OCI-LY7 (cell line): ENCODE measurements around the gene RAET1E. TPM values are rescaled to one million over a fixed set of nuclear protein-coding genes. Genes with fewer than 3 reads are reported as not detected.
A peak's percentile ranks its signal among the peaks of the same experiment; 100 is the strongest.
"Not testable (repeated sequence)": the region's sequence is repeated elsewhere in the genome, so short reads cannot be mapped to it uniquely, and the experiment has no call there.

Source experiments
- BruUV-seq: library from RNA; stranded (reverse); fragments of 400-500 nt; replicated peaks from 2 replicates; lab custom pipeline; 2021; lab: Mats Ljungman, UMichigan
- CTCF ChIA-PET: fragments of 300-600 bp; sonication (Branson Sonifier 250); formaldehyde crosslinking; loops from one replicate; lab custom pipeline; 2022; ENCODE audit warnings: antibody characterized with exemption; ENCODE audit not compliant: unreplicated experiment; lab: Charles Lee
- POLR2A ChIA-PET: fragments of 300-600 bp; sonication (Branson Sonifier 250); formaldehyde crosslinking; loops from one replicate; lab custom pipeline; 2022; ENCODE audit warnings: antibody characterized with exemption; lab: Charles Lee
- DNase-seq: peaks from one replicate; pipeline ENCODE4 v3.0.0-alpha.2; 2015; ENCODE audit warnings: low spot score
- H2AFZ ChIP-seq: fragments of 200-600 bp; sonication (generic), shearing (Covaris generic); 2 replicates; pipeline ENCODE4 v1.6.1; 2014; ENCODE audit warnings: mild to moderate bottlenecking, antibody characterized with exemption, low read length, moderate library complexity
- H3K27ac ChIP-seq: fragments of 200-600 bp; sonication (generic); 2 replicates; pipeline ENCODE4 v1.5.1; 2014; ENCODE audit warnings: mixed run types, low read depth, mild to moderate bottlenecking, moderate library complexity, low read length, inconsistent platforms; ENCODE audit not compliant: poor library complexity, severe bottlenecking
- H3K36me3 ChIP-seq: fragments of 200-600 bp; sonication (generic); 2 replicates; pipeline ENCODE4 v1.6.1; 2014; ENCODE audit warnings: mild to moderate bottlenecking, antibody characterized with exemption, low read length, moderate library complexity, mixed read lengths; ENCODE audit not compliant: insufficient read depth
- H3K4me1 ChIP-seq: fragments of 200-600 bp; sonication (generic); 2 replicates; pipeline ENCODE4 v1.5.1; 2014; ENCODE audit warnings: mild to moderate bottlenecking, low read length; ENCODE audit not compliant: insufficient read depth, poor library complexity, severe bottlenecking
- H3K4me2 ChIP-seq: fragments of 200-600 bp; sonication (generic); 2 replicates; pipeline ENCODE4 v1.6.1; 2014; ENCODE audit warnings: mild to moderate bottlenecking, low read length
- H3K4me3 ChIP-seq: fragments of 200-600 bp; sonication (generic); 2 replicates; pipeline ENCODE4 v1.5.1; 2014; ENCODE audit warnings: mild to moderate bottlenecking, low read depth, low read length; ENCODE audit not compliant: poor library complexity, severe bottlenecking
- H3K79me2 ChIP-seq: fragments of 200-600 bp; sonication (generic); 2 replicates; pipeline ENCODE4 v1.6.1; 2016; ENCODE audit warnings: low read depth, mild to moderate bottlenecking, low read length, moderate library complexity, mixed read lengths; ENCODE audit not compliant: insufficient read depth
- H3K9me2 ChIP-seq: fragments of 200-600 bp; sonication (generic); 2 replicates; pipeline ENCODE4 v1.6.1; 2016; ENCODE audit warnings: mild to moderate bottlenecking, low read length, mixed read lengths; ENCODE audit not compliant: insufficient read depth
- H3K9me3 ChIP-seq: fragments of 200-600 bp; sonication (generic); 2 replicates; pipeline ENCODE4 v1.6.1; 2014; ENCODE audit warnings: mild to moderate bottlenecking, mixed run types, low read length, mixed read lengths
- H4K20me1 ChIP-seq: fragments of 200-600 bp; sonication (generic); 2 replicates; pipeline ENCODE4 v1.6.1; 2014; ENCODE audit warnings: mild to moderate bottlenecking, antibody characterized with exemption, low read length, moderate library complexity, mixed read lengths; ENCODE audit not compliant: insufficient read depth
- EZH2phosphoT487 ChIP-seq: fragments of 200-600 bp; sonication (generic); IDR thresholded peaks from 2 replicates; pipeline ENCODE4 v1.6.1; 2018; ENCODE audit warnings: low read depth, borderline replicate concordance, mild to moderate bottlenecking, mixed run types, antibody characterized with exemption, low read length, moderate library complexity, mixed read lengths
- intact Hi-C: fragments of 100-400 bp; cut with micrococcal nuclease; formaldehyde crosslinking; loops from one replicate; pipeline ENCODE4 v1.10.0; 2022; ENCODE audit not compliant: unreplicated experiment
- total RNA-seq, 2 experiments: library from RNA; depleted of rRNA in 1 of 2; stranded (reverse); fragments of >200 nt in 1 of 2; shearing (Covaris generic) in 1 of 2; gene quantifications; 2 replicates each; pipeline ENCODE4 v1.2.3, GENCODE V29; 2014 to 2022
- TF ChIP-seq, protein P1 (sequence below): fragments of 200-600 bp; sonication (generic); conservative IDR thresholded peaks from 2 replicates; pipeline ENCODE4 v1.5.1; 2014; ENCODE audit warnings: mild to moderate bottlenecking, antibody characterized with exemption, low read length, moderate library complexity, mixed read lengths

RAET1E gene
- total RNA-seq, 2 experiments from 2014 or later: not detected

DNA sequence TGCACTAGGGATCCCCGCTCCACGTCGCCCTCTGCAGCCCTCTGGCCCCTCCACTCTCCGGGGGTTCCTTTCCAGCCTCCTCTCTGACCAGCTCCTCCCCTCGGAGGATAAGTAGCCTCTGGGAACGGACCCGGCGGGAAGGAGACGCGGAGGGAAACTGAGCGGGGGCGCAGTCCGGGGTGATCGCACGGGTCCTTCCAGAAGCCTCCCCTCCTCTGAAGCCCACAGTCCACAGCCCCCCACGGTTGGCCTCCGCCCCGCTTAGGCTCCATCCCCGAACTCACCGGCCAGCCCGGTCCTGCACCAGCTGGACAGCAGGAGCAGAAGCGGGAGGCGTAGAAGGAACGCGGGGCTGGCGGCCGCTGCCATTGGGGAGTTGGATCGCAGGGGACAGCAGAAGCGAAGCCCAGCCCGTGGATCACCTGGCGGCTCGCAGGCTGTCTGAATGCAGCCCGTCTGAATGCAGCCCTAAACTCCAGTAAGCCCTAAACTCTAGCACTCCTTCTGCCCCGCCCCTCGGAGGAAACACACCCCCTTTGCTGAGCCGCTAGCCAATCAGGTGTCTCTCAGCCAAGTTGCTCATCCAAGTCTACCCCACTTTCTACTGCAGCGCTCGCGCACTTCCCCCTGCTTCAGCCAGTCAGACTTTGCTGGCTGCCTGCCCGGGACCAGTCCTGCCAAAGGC lies 24.9 kb upstream of the RAET1E start, which contains the start of gene RAET1G:
TSS of gene RAET1G (minus strand) at position 480 of the 685 bp plus-strand sequence. CDS start at position 369, 111 bp downstream.
- Histone ChIP-seq H3K4me2 (peak within 1 kb of the TSS; percentile 56), H2AFZ (no peak within 1 kb of the TSS), H3K27ac (no peak within 1 kb of the TSS), H4K20me1 (no peaks in the 10 kb centered on the region), H3K4me1 (peaks cover 11% of the 10 kb centered on the region), H3K9me2 (no peaks in the 10 kb centered on the region), H3K4me3 (peak within 1 kb of the TSS; percentile 41), H3K79me2 (no peaks in the 10 kb centered on the region), H3K9me3 (no peaks in the 10 kb centered on the region), H3K36me3 (no peaks in the 10 kb centered on the region)
- DNase-seq: peak; percentile 70
- ChIA-PET POLR2A (no interaction called here), CTCF (no interaction called here)
- BruUV-seq: no TSS peak
- TF ChIP-seq EZH2phosphoT487: no peak
- TF ChIP-seq, protein P1, sequence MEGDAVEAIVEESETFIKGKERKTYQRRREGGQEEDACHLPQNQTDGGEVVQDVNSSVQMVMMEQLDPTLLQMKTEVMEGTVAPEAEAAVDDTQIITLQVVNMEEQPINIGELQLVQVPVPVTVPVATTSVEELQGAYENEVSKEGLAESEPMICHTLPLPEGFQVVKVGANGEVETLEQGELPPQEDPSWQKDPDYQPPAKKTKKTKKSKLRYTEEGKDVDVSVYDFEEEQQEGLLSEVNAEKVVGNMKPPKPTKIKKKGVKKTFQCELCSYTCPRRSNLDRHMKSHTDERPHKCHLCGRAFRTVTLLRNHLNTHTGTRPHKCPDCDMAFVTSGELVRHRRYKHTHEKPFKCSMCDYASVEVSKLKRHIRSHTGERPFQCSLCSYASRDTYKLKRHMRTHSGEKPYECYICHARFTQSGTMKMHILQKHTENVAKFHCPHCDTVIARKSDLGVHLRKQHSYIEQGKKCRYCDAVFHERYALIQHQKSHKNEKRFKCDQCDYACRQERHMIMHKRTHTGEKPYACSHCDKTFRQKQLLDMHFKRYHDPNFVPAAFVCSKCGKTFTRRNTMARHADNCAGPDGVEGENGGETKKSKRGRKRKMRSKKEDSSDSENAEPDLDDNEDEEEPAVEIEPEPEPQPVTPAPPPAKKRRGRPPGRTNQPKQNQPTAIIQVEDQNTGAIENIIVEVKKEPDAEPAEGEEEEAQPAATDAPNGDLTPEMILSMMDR: no peak
- intact Hi-C loops: loop anchor here (10.0 kb wide), 1 partner anchor 358 kb away; the partner anchor contains the start of gene GINM1

DNA sequence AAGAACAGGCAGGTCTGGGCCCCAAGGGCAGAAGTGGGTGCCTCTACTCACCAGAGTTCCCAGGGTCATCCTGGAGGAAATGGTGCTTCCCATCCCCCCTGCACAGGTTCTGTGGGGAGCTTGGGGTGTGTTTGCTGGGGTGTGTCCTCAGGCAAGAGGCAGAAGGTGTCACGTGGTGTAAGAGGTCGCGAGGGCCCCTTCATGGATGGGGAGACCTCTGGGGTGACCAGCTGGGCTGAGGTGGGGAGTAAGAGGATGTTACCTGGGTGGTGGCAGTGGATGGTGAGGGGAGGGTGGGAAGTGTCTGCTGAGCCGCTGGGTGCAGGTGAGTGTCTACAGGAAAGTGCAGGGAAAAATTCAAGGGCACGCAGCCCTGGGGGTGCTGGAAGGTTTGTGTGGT lies 24.2 kb upstream of the RAET1E start:
- H3K79me2 ChIP-seq, CTCF ChIA-PET, H2AFZ ChIP-seq, H3K9me3 ChIP-seq, BruUV-seq, H3K4me3 ChIP-seq, POLR2A ChIA-PET, H3K27ac ChIP-seq, H3K36me3 ChIP-seq, DNase-seq, H3K9me2 ChIP-seq, H3K4me2 ChIP-seq, H4K20me1 ChIP-seq: not testable (repeated sequence)
- intact Hi-C loops: loop anchor here (10.0 kb wide), 1 partner anchor 357 kb away; the partner anchor contains the start of gene GINM1
- peaks cover 11% of the 10 kb centered on the region for H3K4me1 ChIP-seq

DNA sequence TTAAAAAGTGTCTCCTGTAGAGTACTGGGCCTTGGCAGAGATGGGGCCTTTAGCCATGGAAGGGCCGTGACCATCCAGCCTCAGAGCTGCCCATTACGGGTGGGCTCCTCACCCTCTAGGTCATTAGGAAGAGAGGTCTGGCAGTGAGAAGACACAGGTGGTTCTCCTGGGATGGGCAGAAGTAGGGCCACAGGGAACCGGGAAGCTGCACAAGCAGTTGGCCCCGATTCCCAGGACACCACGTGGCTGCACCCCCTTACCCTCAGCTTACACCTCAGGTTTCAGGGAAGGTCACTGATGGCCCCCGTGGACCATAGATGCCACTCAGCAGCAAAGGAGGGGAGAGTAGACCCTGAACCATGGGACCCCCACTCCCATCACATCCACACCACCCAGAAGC lies 23.4 kb upstream of the RAET1E start:
- intact Hi-C loops: loop anchor here (10.0 kb wide), 1 partner anchor 357 kb away; the partner anchor contains the start of gene GINM1
- BruUV-seq: no TSS peak
- Histone ChIP-seq H3K36me3 (no peaks in the 10 kb centered on the region), H4K20me1 (no peaks in the 10 kb centered on the region), H2AFZ (no peak overlapping the region), H3K9me3 (no peaks in the 10 kb centered on the region), H3K4me1 (peaks cover 11% of the 10 kb centered on the region), H3K9me2 (no peaks in the 10 kb centered on the region), H3K79me2 (no peaks in the 10 kb centered on the region), H3K27ac (no peak overlapping the region), H3K4me2 (no peak overlapping the region), H3K4me3 (no peak overlapping the region)
- POLR2A ChIA-PET: no interaction called here
- CTCF ChIA-PET: no interaction called here
- no peak for DNase-seq
- TF ChIP-seq, protein P1: no peak
- TF ChIP-seq EZH2phosphoT487: no peak
